Panc1 (cell line): ENCODE results near the gene ANKRD7. TPM values are rescaled to one million over a fixed set of nuclear protein-coding genes. Genes with fewer than 3 reads are reported as not detected.

Experiments
- ATAC-seq: fragments of 200-7000 bp; cut with Tn5 transposase; 2 replicates; pipeline ENCODE4 v1.9.1; 2020; ENCODE audit warnings: mild to moderate bottlenecking, moderate library complexity
- BruUV-seq: library from RNA; stranded (reverse); fragments of 400-500 nt; replicated peaks from 2 replicates; lab custom pipeline; 2021; lab: Mats Ljungman, UMichigan
- CTCF ChIA-PET: fragments of 300-600 bp; sonication (Branson Sonifier 250); formaldehyde crosslinking; loops from one replicate; lab custom pipeline; 2022; ENCODE audit warnings: antibody characterized with exemption; lab: Charles Lee
- POLR2A ChIA-PET: fragments of 300-600 bp; sonication (Branson Sonifier 250); formaldehyde crosslinking; loops from one replicate; lab custom pipeline; 2022; ENCODE audit warnings: antibody characterized with exemption; lab: Charles Lee
- DNase-seq: peaks from one replicate; pipeline ENCODE4 v3.0.0-alpha.2; 2010; ENCODE audit warnings: low read depth, low spot score
- H3K27ac ChIP-seq: 2 replicates; pipeline ENCODE4 v1.5.1; 2011; ENCODE audit warnings: mild to moderate bottlenecking, low read length, inconsistent platforms
- H3K27me3 ChIP-seq: fragments of 200-500 bp; sonication (Bioruptor generic); 2 replicates; pipeline ENCODE4 v1.6.0; 2014; ENCODE audit warnings: low read length, inconsistent platforms; ENCODE audit not compliant: control insufficient read depth, insufficient read depth
- H3K36me3 ChIP-seq: fragments of 200-500 bp; sonication (Bioruptor generic); 2 replicates; pipeline ENCODE4 v1.5.1; 2014; ENCODE audit warnings: inconsistent platforms, mild to moderate bottlenecking, low read length, moderate library complexity; ENCODE audit not compliant: control insufficient read depth, insufficient read depth
- H3K4me1 ChIP-seq: 2 replicates; pipeline ENCODE4 v1.5.1; 2011; ENCODE audit warnings: inconsistent platforms, mild to moderate bottlenecking, low read length, moderate library complexity; ENCODE audit not compliant: control insufficient read depth, insufficient read depth
- H3K4me3 ChIP-seq, 2 experiments: 2 replicates each; pipeline ENCODE4 v1.5.1; 2011 to 2012; ENCODE audit warnings: low read depth in 2 of 2, low read length in 2 of 2, mild to moderate bottlenecking in 2 of 2, inconsistent platforms in 1 of 2, moderate library complexity in 1 of 2
- H3K9me3 ChIP-seq: fragments of 200-500 bp; sonication (Bioruptor generic); 2 replicates; pipeline ENCODE4 v1.5.1; 2014; ENCODE audit warnings: low read depth, mild to moderate bottlenecking, inconsistent platforms, low read length, moderate library complexity; ENCODE audit not compliant: control insufficient read depth, insufficient read depth
- CTCF ChIP-seq: fragments of 450-650 bp; IDR thresholded peaks from 2 replicates; pipeline ENCODE4 v1.5.1; 2017; ENCODE audit warnings: mild to moderate bottlenecking
- POLR2AphosphoS5 ChIP-seq: IDR thresholded peaks from 2 replicates; pipeline ENCODE4 v1.6.1; 2012; ENCODE audit warnings: mild to moderate bottlenecking, low read depth, low read length, moderate library complexity
- SIN3A ChIP-seq: IDR thresholded peaks from 2 replicates; pipeline ENCODE4 v1.6.1; 2012; ENCODE audit warnings: low read depth, mild to moderate bottlenecking, low read length, moderate library complexity, borderline replicate concordance; ENCODE audit not compliant: insufficient read depth
- TCF7L2 ChIP-seq: IDR thresholded peaks from 2 replicates; pipeline ENCODE4 v1.6.1; 2011; ENCODE audit warnings: mild to moderate bottlenecking, low read depth, low read length, inconsistent platforms
- in situ Hi-C: cut with HindIII; loops from 2 replicates; pipeline ENCODE4 v1.10.0; 2016; ENCODE audit warnings: low sequenced_read_pairs, low pct_unique_long_range_greater_than_20kb
- intact Hi-C: fragments of 100-400 bp; cut with micrococcal nuclease; formaldehyde crosslinking; loops from one replicate; pipeline ENCODE4 v1.10.0; 2022; ENCODE audit not compliant: unreplicated experiment
- total RNA-seq: library from RNA; stranded (reverse); gene quantifications from one replicate; pipeline ENCODE4 v1.2.1, GENCODE V29; 2021; ENCODE audit not compliant: unreplicated experiment
- TF ChIP-seq, protein P1 (sequence below), 2 experiments: IDR thresholded peaks; 2 replicates each; pipeline ENCODE4 v1.6.1; 2011 to 2012; ENCODE audit warnings: low read depth in 2 of 2, control low read depth in 1 of 2, low read length in 1 of 2, mild to moderate bottlenecking in 1 of 2, moderate library complexity in 1 of 2; ENCODE audit not compliant: insufficient read depth in 1 of 2

The ANKRD7 gene
- total RNA-seq, 1 experiment from 2014 or later: 1.0 TPM

- no peak for TF ChIP-seq TCF7L2
- TF ChIP-seq SIN3A: no peak
- no peak for TF ChIP-seq POLR2AphosphoS5
- TF ChIP-seq CTCF: no peak
- TF ChIP-seq, protein P1, sequence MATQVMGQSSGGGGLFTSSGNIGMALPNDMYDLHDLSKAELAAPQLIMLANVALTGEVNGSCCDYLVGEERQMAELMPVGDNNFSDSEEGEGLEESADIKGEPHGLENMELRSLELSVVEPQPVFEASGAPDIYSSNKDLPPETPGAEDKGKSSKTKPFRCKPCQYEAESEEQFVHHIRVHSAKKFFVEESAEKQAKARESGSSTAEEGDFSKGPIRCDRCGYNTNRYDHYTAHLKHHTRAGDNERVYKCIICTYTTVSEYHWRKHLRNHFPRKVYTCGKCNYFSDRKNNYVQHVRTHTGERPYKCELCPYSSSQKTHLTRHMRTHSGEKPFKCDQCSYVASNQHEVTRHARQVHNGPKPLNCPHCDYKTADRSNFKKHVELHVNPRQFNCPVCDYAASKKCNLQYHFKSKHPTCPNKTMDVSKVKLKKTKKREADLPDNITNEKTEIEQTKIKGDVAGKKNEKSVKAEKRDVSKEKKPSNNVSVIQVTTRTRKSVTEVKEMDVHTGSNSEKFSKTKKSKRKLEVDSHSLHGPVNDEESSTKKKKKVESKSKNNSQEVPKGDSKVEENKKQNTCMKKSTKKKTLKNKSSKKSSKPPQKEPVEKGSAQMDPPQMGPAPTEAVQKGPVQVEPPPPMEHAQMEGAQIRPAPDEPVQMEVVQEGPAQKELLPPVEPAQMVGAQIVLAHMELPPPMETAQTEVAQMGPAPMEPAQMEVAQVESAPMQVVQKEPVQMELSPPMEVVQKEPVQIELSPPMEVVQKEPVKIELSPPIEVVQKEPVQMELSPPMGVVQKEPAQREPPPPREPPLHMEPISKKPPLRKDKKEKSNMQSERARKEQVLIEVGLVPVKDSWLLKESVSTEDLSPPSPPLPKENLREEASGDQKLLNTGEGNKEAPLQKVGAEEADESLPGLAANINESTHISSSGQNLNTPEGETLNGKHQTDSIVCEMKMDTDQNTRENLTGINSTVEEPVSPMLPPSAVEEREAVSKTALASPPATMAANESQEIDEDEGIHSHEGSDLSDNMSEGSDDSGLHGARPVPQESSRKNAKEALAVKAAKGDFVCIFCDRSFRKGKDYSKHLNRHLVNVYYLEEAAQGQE (IDR thresholded peaks at IDR 0.05; ENCODE audit: insufficient read depth in 1 of 2, low read depth in 2 of 2, low read length in 1 of 2): no peak
- BruUV-seq: no TSS peak
- no peaks in the 10 kb centered on the region for H3K36me3 ChIP-seq
- POLR2A ChIA-PET: no interaction called here
- in situ Hi-C loops (no loop called here), intact Hi-C loops (no loop called here)
- no peaks in the 10 kb centered on the region for H3K9me3 ChIP-seq
- CTCF ChIA-PET: no interaction called here
- no peak for DNase-seq
- H3K4me3 ChIP-seq: no peak overlapping the region
- ATAC-seq: no peak
- no peaks in the 10 kb centered on the region for H3K27me3 ChIP-seq
- no peaks in the 10 kb centered on the region for H3K4me1 ChIP-seq
- no peak overlapping the region for H3K27ac ChIP-seq
Observed at GRCh38 chr7:118222591-118222990, 1.9 kb upstream of the ANKRD7 start.

DNA sequence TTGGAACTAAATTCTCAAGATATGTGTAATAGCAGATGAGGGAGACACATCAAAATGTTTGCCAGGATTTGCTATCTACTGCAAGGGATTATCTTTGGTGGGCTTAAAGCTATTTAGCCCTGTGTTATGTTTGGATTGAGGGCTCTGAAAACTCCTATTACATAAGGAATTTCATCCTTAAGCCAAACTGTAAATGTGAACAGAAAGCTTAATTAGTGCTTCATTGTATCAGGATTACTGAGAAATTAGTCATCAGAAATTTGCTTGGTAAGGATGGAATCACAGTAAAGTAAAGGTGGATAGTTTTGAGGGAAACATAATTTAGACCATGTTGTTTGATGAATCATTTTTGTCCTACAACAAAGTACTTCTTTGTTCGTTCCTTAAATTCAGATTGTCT, 8.3 kb downstream of the ANKRD7 start:
- intact Hi-C loops (no loop called here), in situ Hi-C loops (no loop called here)
- no peak for ATAC-seq
- no peak for DNase-seq
- BruUV-seq: no TSS peak
- ChIA-PET CTCF (no interaction called here), POLR2A (no interaction called here)
- no peaks in the 10 kb centered on the region for H3K36me3 ChIP-seq
- H3K4me1 ChIP-seq: no peaks in the 10 kb centered on the region
- H3K27ac ChIP-seq: no peak overlapping the region
- H3K9me3 ChIP-seq: no peaks in the 10 kb centered on the region
- TF ChIP-seq, protein P1 (IDR thresholded peaks at IDR 0.05; ENCODE audit: insufficient read depth in 1 of 2, low read depth in 2 of 2, low read length in 1 of 2): no peak
- TF ChIP-seq CTCF (no peak), TCF7L2 (no peak), POLR2AphosphoS5 (no peak), SIN3A (no peak)
- no peaks in the 10 kb centered on the region for H3K27me3 ChIP-seq
- no peak overlapping the region for H3K4me3 ChIP-seq
